Measurements from ENCODE around the gene PNMA3. TPM values are rescaled to one million over a fixed set of nuclear protein-coding genes. Genes with fewer than 3 reads are reported as not detected.

Gene PNMA3
- total and polyA plus RNA-seq, 2 donors (not counting 3 experiments of a cell fraction or from before 2014, with no cell fraction given): not detected

- dilution Hi-C loops (cut with MboI; ENCODE audit: extremely low pct_ligation_motif_present, low sequenced_read_pairs): no loop called here
Measured at GRCh38 chrX:153074935-153075334, 18.7 kb downstream of the PNMA3 start.

More at GRCh38 chrX:153074935-153075334, 18.7 kb downstream of the PNMA3 start:
- ChIA-PET POLR2A (no interaction called here), CTCF (no interaction called here)
- no peak for TF ChIP-seq FOS (IDR thresholded peaks at IDR 0.05; ENCODE audit: borderline replicate concordance, insufficient read depth, low read length)
- TF ChIP-seq POLR2A (IDR thresholded peaks at IDR 0.05; ENCODE audit: low read depth, low read length): no peak
- TF ChIP-seq CTCF (IDR thresholded peaks at IDR 0.05; ENCODE audit: extremely low read depth in 1 of 2, insufficient read depth in 1 of 2, low read depth in 1 of 2, low read length in 2 of 2): no peak
- no peak for TF ChIP-seq EZH2 (IDR thresholded peaks at IDR 0.05; ENCODE audit: borderline replicate concordance, low read depth, low read length, severe bottlenecking)
- TF ChIP-seq MAX (IDR thresholded peaks at IDR 0.05; ENCODE audit: insufficient read depth, insufficient read length): no peak
- TF ChIP-seq JUN (IDR thresholded peaks at IDR 0.05; ENCODE audit: borderline replicate concordance, insufficient read depth, insufficient read length, low read depth): no peak
- TF ChIP-seq POLR2AphosphoS5 (IDR thresholded peaks at IDR 0.05; ENCODE audit: insufficient read depth, low read depth, low read length): no peak
- TF ChIP-seq MYC (IDR thresholded peaks at IDR 0.05; ENCODE audit: low read depth, low read length): no peak
- no peak for TF ChIP-seq GATA2 (IDR thresholded peaks at IDR 0.05; ENCODE audit: insufficient read depth, insufficient read length, low read depth, low read length)
- Histone ChIP-seq H3K4me1 (ENCODE audit: control insufficient read depth, extremely low read depth, insufficient read depth, low read length) (no peaks in the 10 kb centered on the region), H3K79me2 (ENCODE audit: control insufficient read depth, insufficient read depth, low read length) (no peaks in the 10 kb centered on the region), H3K36me3 (ENCODE audit: control insufficient read depth in 2 of 2, extremely low read depth in 1 of 2, insufficient read depth in 2 of 2, low read length in 2 of 2) (no peaks in the 10 kb centered on the region), H3K27me3 (ENCODE audit: control insufficient read depth in 2 of 2, insufficient read depth in 2 of 2, low read length in 2 of 2) (no peaks in the 10 kb centered on the region), H3K9ac (replicated peaks; ENCODE audit: extremely low read depth, insufficient read depth, low read length) (no peak overlapping the region), H2AFZ (ENCODE audit: low read depth, low read length) (no peak overlapping the region), H3K9me1 (replicated peaks; ENCODE audit: control insufficient read depth, extremely low read depth, insufficient read depth, low read length) (no peaks in the 10 kb centered on the region), H3K9me3 (replicated peaks; ENCODE audit: control insufficient read depth, insufficient read depth, low read length) (no peaks in the 10 kb centered on the region), H3K4me2 (ENCODE audit: insufficient read depth, low read length) (no peak overlapping the region), H3K4me3 (replicated peaks in 1 of 3; ENCODE audit: insufficient read depth in 1 of 3, low read depth in 1 of 3, low read length in 3 of 3) (no peak overlapping the region), H4K20me1 (replicated peaks; ENCODE audit: control insufficient read depth, extremely low read depth, insufficient read depth, low read length) (no peaks in the 10 kb centered on the region), H3K27ac (ENCODE audit: insufficient read depth, low read depth, low read length) (no peak overlapping the region)
- FAIRE-seq (no peak), DNase-seq (ENCODE audit: low read depth, low spot score) (no peak)
- intact Hi-C loops (cut with micrococcal nuclease): no loop called here
- BruUV-seq (replicated peaks): no TSS peak

Data from endothelial cell of umbilical vein (primary cell).